ENCODE data around the gene ODC1.

DNA sequence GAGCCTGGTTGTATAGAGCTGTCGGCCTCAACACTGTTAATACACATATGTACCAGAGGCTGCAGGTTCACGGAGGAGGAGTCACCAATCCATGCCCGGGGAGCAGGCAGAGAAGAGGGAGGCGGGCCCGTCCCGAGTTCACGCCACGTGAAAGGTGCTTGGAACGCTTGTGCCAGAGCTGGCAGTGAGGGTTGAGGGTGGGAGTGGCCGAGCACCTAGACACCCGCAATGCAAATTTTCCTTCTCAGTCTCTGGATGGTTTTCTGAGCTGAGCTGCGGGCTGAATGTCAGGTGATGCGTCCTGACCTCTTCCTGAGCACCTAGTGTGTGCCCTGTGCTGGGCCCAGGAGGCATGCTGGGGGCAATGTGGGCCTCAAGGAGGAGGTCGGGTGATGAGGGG, 52.2 kb downstream of the ODC1 start:
- TF ChIP-seq, protein P1, sequence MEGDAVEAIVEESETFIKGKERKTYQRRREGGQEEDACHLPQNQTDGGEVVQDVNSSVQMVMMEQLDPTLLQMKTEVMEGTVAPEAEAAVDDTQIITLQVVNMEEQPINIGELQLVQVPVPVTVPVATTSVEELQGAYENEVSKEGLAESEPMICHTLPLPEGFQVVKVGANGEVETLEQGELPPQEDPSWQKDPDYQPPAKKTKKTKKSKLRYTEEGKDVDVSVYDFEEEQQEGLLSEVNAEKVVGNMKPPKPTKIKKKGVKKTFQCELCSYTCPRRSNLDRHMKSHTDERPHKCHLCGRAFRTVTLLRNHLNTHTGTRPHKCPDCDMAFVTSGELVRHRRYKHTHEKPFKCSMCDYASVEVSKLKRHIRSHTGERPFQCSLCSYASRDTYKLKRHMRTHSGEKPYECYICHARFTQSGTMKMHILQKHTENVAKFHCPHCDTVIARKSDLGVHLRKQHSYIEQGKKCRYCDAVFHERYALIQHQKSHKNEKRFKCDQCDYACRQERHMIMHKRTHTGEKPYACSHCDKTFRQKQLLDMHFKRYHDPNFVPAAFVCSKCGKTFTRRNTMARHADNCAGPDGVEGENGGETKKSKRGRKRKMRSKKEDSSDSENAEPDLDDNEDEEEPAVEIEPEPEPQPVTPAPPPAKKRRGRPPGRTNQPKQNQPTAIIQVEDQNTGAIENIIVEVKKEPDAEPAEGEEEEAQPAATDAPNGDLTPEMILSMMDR (IDR thresholded peaks at IDR 0.05): no peak
- no peak for TF ChIP-seq POLR2A (IDR thresholded peaks at IDR 0.05)

Data from uterus (tissue), 2 donors.